Left forelimb (tissue), 1 donor: ENCODE results near the gene ERCC4.
A peak's percentile ranks its signal among the peaks of the same experiment; 100 is the strongest.

ENCODE experiments used
- DNase-seq: peaks from one replicate; pipeline ENCODE4 v3.0.0-alpha.2; 2018; ENCODE audit warnings: low spot score

Gene ERCC4

GRCh38 chr16:13948086-13948485, 28.1 kb downstream of the ERCC4 start:
- no peak for DNase-seq

GRCh38 chr16:13950821-13951547, 31.0 kb downstream of the ERCC4 start:
- no peak for DNase-seq

GRCh38 chr16:13951611-13952010, 31.7 kb downstream of the ERCC4 start:
- no peak for DNase-seq

DNA sequence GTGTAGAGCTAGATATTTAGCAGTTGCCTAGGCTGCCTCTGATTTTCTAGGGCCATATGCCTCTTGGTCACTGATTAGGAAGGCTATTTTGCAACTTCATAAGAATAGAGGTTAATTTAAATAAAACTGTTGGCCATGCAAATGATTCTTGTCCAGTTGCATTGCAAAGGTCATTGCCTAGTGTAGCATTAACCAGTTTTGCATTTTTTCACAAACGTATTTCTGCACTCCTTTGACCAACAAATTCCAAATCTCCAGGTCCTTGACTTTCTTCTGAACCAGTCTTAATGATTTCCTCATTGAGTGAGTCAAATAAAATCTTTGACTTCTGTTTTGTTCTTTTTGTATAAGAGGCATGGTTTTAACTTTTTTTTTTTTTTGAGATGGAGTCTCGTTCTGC, 33.5 kb downstream of the ERCC4 start:
- DNase-seq: no peak

GRCh38 chr16:13956635-13957196, 36.8 kb downstream of the ERCC4 start:
- DNase-seq: no peak

GRCh38 chr16:13957197-13958078, 37.5 kb downstream of the ERCC4 start:
- peak; percentile 73 for DNase-seq

DNA sequence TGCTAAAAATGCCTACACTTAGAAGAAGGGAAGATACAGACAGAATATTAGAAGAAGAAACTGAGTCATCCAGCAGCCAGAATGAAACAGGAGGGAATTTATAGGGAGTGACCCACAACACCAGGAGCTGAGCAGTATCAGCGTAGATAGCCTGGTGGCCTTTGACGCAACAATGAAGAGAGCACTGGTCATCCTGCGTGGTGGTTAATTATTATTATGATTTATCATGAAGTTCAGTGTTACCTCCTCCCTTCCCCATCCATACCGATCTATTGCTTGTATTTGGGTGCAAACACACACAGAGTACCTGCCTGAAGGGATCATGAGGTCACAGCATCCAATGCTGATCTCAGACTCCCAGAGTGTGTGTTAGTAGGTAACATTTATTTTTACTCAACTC, 38.5 kb downstream of the ERCC4 start:
- DNase-seq: no peak

DNA sequence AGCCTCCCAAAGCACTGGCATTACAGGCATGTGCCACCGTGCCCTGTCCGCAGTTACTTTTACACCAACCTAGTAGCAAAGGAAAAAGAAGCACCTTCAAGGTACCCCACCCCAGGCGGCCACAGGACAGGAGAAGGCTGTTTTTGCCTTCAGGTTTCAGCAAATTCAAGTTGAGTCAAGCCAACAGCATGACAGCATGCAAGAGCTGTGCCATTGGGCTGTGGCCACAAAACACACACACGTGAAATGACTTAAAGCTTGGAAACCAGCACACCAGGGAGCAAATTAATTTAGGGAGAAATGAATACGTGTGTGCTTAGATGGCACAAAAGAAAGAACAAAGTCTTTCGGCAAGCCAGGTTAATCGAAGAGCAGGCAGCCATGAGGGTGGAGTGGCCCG, 39.7 kb downstream of the ERCC4 start:
- DNase-seq: no peak

GRCh38 chr16:13961099-13961811, 41.3 kb downstream of the ERCC4 start:
- DNase-seq: no peak

GRCh38 chr16:13962232-13962631, 42.3 kb downstream of the ERCC4 start:
- no peak for DNase-seq

DNA sequence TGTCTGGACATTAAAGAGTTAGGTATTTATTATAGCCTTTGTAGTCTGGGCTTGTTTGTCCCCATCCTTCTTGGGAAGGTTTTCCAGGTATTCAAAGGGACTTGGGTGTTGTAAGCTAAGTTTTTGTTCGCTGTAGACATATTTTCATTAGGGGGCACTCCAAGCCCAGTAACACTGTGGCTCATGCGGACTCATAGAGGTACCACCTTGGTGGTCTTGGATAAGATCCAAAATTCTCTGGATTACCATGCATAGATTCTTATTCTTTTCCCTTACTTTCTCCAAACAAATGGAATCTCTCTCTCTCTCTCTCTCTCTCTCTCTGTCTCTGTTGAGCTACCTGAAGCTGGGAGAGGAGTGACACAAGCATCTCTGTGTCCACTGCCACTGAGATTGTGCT, 48.9 kb downstream of the ERCC4 start:
- no peak for DNase-seq

DNA sequence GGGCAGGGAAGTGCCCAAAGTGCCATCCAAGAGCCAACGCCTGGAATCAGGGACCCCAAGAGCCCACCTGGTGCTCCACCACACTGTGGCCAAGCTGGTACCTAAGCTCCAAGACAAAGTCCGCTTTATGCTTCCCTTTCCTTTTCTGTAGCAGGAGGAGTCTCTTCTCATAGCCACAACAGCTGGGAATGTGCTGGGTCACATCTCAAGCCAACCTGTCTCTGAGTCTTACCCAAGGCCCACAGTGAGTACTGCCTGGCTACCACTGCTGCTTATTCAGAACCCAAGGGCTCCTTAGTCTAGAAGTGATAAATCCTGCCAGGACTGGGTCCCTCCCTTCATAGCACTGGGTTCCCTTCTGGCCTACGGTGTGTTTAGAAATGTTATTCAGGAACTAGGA, 49.8 kb downstream of the ERCC4 start:
- DNase-seq: no peak

GRCh38 chr16:13970708-13971422, 50.9 kb downstream of the ERCC4 start:
- no peak for DNase-seq

- DNase-seq: no peak
Measured at GRCh38 chr16:13973321-13974023, 53.5 kb downstream of the ERCC4 start.

DNA sequence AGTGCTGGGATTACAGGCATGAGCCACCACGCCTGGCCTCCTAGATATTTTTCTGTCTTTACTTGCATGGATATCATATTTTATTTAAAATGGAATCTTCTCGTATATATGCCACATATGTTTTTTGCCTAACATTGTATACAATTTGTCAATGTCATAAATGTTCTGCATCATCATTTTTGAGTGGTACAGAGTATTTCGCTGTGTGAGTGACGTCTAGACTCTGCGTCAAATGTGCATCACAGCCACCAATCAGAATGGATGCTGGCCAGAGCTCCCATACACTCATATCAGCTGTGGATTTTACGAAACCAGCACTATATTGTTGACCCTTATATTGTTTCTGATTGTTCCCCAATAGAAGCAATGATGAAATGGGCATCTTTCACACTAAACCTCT, 57.2 kb downstream of the ERCC4 start:
- no peak for DNase-seq

- no peak for DNase-seq
Measured at GRCh38 chr16:13982451-13982850, 62.5 kb downstream of the ERCC4 start.

DNA sequence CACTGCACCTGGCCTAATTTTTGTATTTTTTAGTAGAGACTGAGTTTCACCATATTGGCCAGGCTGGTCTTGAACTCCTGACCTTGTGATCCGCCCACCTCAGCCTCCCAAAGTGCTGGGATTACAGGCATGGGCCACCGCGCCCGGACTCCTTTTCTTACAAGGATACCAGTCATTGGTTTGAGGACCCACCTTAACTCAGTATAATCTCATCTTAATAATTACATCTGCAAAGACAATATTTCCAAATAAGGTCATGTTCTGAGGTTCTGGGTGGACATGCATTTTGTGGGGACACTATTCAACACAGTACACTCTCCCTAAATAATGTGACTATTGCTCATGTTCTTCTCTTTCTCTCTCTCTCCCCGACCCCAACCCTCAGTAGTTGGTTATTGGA, 63.7 kb downstream of the ERCC4 start:
- no peak for DNase-seq

GRCh38 chr16:13984794-13985193, 64.8 kb downstream of the ERCC4 start:
- no peak for DNase-seq

- DNase-seq: no peak
Measured at GRCh38 chr16:13988038-13988437, 68.1 kb downstream of the ERCC4 start.

GRCh38 chr16:13992322-13992721, 72.4 kb downstream of the ERCC4 start:
- no peak for DNase-seq

GRCh38 chr16:13992976-13993375, 73.0 kb downstream of the ERCC4 start:
- no peak for DNase-seq
